Pulmonary artery endothelial cell (primary cell): ENCODE results near the gene CRYBG2. TPM values are rescaled to one million over a fixed set of nuclear protein-coding genes. Genes with fewer than 3 reads are reported as not detected.
A peak's percentile ranks its signal among the peaks of the same experiment; 100 is the strongest.
"Not testable (repeated sequence)": the region's sequence is repeated elsewhere in the genome, so short reads cannot be mapped to it uniquely, and the experiment has no call there.

Source experiments
- DNase-seq: peaks from one replicate; pipeline ENCODE4 v3.0.0-alpha.2; 2011; ENCODE audit warnings: low read depth, low spot score
- total RNA-seq: library from RNA; depleted of rRNA; stranded (reverse); fragments of >200 nt; gene quantifications from 2 replicates; pipeline ENCODE4 v1.2.3, GENCODE V29; 2014

The CRYBG2 gene
- total RNA-seq, 1 donor from 2014 or later, result not detected

GRCh38 chr1:26293911-26294463, 59.9 kb downstream of the CRYBG2 start:
- DNase-seq, result no peak

GRCh38 chr1:26292735-26293134, 61.2 kb downstream of the CRYBG2 start:
- DNase-seq, result not testable (repeated sequence)

- DNase-seq, result no peak
These were observed 62.0 kb downstream of the CRYBG2 start for GRCh38 chr1:26291939-26292338.

- DNase-seq, result no peak
These were observed 62.5 kb downstream of the CRYBG2 start for GRCh38 chr1:26291433-26291832.

GRCh38 chr1:26290882-26291261, 63.1 kb downstream of the CRYBG2 start:
- DNase-seq, result no peak

- no peak for DNase-seq
These were observed 63.6 kb downstream of the CRYBG2 start for GRCh38 chr1:26290122-26290881.

- no peak for DNase-seq
These were observed 64.5 kb downstream of the CRYBG2 start for GRCh38 chr1:26289158-26290059.

- DNase-seq, result no peak
These were observed 65.5 kb downstream of the CRYBG2 start for GRCh38 chr1:26288311-26288941.

GRCh38 chr1:26287811-26288210, 66.1 kb downstream of the CRYBG2 start:
- DNase-seq, result no peak

- DNase-seq, result no peak
These were observed 66.8 kb downstream of the CRYBG2 start for GRCh38 chr1:26287033-26287711.

GRCh38 chr1:26286064-26286416, 67.9 kb downstream of the CRYBG2 start:
- no peak for DNase-seq

GRCh38 chr1:26285366-26286063, 68.4 kb downstream of the CRYBG2 start:
- no peak for DNase-seq

GRCh38 chr1:26284597-26285347, 69.2 kb downstream of the CRYBG2 start:
- DNase-seq, result peak; percentile 66

- no peak for DNase-seq
These were observed 69.9 kb downstream of the CRYBG2 start for GRCh38 chr1:26283871-26284596.

GRCh38 chr1:26283279-26283853, 70.6 kb downstream of the CRYBG2 start:
- no peak for DNase-seq

GRCh38 chr1:26282401-26282918, 71.5 kb downstream of the CRYBG2 start:
- no peak for DNase-seq

- DNase-seq, result no peak
These were observed 72.0 kb downstream of the CRYBG2 start for GRCh38 chr1:26281971-26282370.

- no peak for DNase-seq
These were observed 72.6 kb downstream of the CRYBG2 start for GRCh38 chr1:26281091-26281958.
